MM.1S (cell line): ENCODE data around the gene COL4A3.

Experiments
- DNase-seq: peaks from one replicate; pipeline ENCODE4 v3.0.0-alpha.2; 2015
- H2AFZ ChIP-seq: fragments of 300-600 bp; sonication (generic); 2 replicates; pipeline ENCODE4 v1.6.0; 2016; ENCODE audit warnings: antibody characterized with exemption, low read length
- H3F3A ChIP-seq: fragments of 300-600 bp; sonication (generic); 2 replicates; pipeline ENCODE4 v1.6.1; 2016; ENCODE audit warnings: mild to moderate bottlenecking, antibody characterized with exemption, low read length, moderate library complexity, mixed read lengths; ENCODE audit not compliant: insufficient read depth
- H3K27ac ChIP-seq: fragments of 300-600 bp; sonication (generic); 2 replicates; pipeline ENCODE4 v1.5.1; 2016; ENCODE audit warnings: mild to moderate bottlenecking, low read length
- H3K27me3 ChIP-seq: fragments of 300-600 bp; sonication (generic); replicated peaks from 2 replicates; pipeline ENCODE4 v1.6.0; 2016; ENCODE audit warnings: low read length; ENCODE audit not compliant: insufficient read depth
- H3K36me3 ChIP-seq: fragments of 300-600 bp; sonication (generic); replicated peaks from 2 replicates; pipeline ENCODE4 v1.6.1; 2016; ENCODE audit warnings: mild to moderate bottlenecking, low read length, mixed read lengths; ENCODE audit not compliant: insufficient read depth
- H3K4me1 ChIP-seq: fragments of 300-600 bp; sonication (generic); 2 replicates; pipeline ENCODE4 v1.6.1; 2016; ENCODE audit warnings: low read length, mixed read lengths
- H3K4me2 ChIP-seq: fragments of 300-600 bp; sonication (generic); 2 replicates; pipeline ENCODE4 v1.6.0; 2016; ENCODE audit warnings: low read depth, low read length
- H3K4me3 ChIP-seq: fragments of 300-600 bp; sonication (generic); 2 replicates; pipeline ENCODE4 v1.5.1; 2016; ENCODE audit warnings: low read length, mixed read lengths
- H3K79me2 ChIP-seq: fragments of 300-600 bp; sonication (generic); 2 replicates; pipeline ENCODE4 v1.6.1; 2016; ENCODE audit warnings: mixed run types, low read length, mixed read lengths
- H3K9ac ChIP-seq: fragments of 300-600 bp; sonication (generic); 2 replicates; pipeline ENCODE4 v1.6.1; 2016; ENCODE audit warnings: low read length, mixed read lengths
- H3K9me2 ChIP-seq: fragments of 300-600 bp; sonication (generic); replicated peaks from 2 replicates; pipeline ENCODE4 v1.6.1; 2016; ENCODE audit warnings: mild to moderate bottlenecking, low read length, mixed read lengths; ENCODE audit not compliant: insufficient read depth
- H3K9me3 ChIP-seq: fragments of 300-600 bp; sonication (generic); replicated peaks from 2 replicates; pipeline ENCODE4 v1.6.1; 2016; ENCODE audit warnings: mild to moderate bottlenecking, low read length, mixed read lengths; ENCODE audit not compliant: insufficient read depth
- H4K20me1 ChIP-seq: fragments of 300-600 bp; sonication (generic); 2 replicates; pipeline ENCODE4 v1.6.1; 2016; ENCODE audit warnings: mild to moderate bottlenecking, low read length, moderate library complexity, mixed read lengths; ENCODE audit not compliant: insufficient read depth
- EZH2 ChIP-seq: fragments of 300-600 bp; sonication (generic); optimal IDR thresholded peaks from 2 replicates; pipeline ENCODE3; 2017; ENCODE audit warnings: low read depth, mild to moderate bottlenecking, antibody characterized with exemption, low read length, mixed read lengths
- EZH2phosphoT487 ChIP-seq: fragments of 300-600 bp; sonication (generic); IDR thresholded peaks from 2 replicates; pipeline ENCODE4 v1.6.1; 2018; ENCODE audit warnings: antibody characterized with exemption, low read length
- TF ChIP-seq, protein P1 (sequence below): fragments of 300-600 bp; sonication (generic); IDR thresholded peaks from 2 replicates; pipeline ENCODE4 v1.5.1; 2016; ENCODE audit warnings: antibody characterized with exemption, low read length, mixed read lengths

COL4A3 gene

GRCh38 chr2:227228061-227228667, 63.7 kb downstream of the COL4A3 start:
- Histone ChIP-seq H3K9ac (no peak overlapping the region), H4K20me1 (no peaks in the 10 kb centered on the region), H3K36me3 (no peaks in the 10 kb centered on the region), H3F3A (no peaks in the 10 kb centered on the region), H3K27me3 (no peaks in the 10 kb centered on the region), H3K27ac (no peak overlapping the region), H3K4me2 (no peak overlapping the region), H3K4me3 (no peak overlapping the region), H3K79me2 (no peaks in the 10 kb centered on the region), H3K4me1 (no peaks in the 10 kb centered on the region), H3K9me2 (no peaks in the 10 kb centered on the region), H3K9me3 (no peaks in the 10 kb centered on the region), H2AFZ (no peak overlapping the region)
- no peak for DNase-seq
- no peak for TF ChIP-seq EZH2phosphoT487
- TF ChIP-seq, protein P1, sequence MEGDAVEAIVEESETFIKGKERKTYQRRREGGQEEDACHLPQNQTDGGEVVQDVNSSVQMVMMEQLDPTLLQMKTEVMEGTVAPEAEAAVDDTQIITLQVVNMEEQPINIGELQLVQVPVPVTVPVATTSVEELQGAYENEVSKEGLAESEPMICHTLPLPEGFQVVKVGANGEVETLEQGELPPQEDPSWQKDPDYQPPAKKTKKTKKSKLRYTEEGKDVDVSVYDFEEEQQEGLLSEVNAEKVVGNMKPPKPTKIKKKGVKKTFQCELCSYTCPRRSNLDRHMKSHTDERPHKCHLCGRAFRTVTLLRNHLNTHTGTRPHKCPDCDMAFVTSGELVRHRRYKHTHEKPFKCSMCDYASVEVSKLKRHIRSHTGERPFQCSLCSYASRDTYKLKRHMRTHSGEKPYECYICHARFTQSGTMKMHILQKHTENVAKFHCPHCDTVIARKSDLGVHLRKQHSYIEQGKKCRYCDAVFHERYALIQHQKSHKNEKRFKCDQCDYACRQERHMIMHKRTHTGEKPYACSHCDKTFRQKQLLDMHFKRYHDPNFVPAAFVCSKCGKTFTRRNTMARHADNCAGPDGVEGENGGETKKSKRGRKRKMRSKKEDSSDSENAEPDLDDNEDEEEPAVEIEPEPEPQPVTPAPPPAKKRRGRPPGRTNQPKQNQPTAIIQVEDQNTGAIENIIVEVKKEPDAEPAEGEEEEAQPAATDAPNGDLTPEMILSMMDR = no peak
- TF ChIP-seq EZH2 = no peak

DNA sequence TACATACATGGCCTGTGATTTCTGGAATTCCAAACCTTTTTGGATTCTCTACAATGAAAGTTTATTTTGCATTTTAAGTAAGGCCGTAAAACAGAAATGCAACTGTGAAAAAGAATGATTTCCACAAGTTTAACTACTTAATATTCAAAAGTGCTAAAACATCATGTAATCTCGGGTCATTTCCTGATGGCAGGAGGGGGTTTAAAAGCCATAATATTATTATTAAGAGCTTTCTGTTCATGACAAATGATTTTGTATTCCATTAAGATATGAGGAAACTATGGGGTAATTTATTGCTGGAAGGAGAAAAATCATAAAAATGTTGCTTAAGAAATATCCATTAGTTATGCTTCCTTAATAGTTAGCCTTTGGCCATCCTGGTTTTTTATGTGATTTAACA, 65.7 kb downstream of the COL4A3 start:
- H3K36me3 ChIP-seq = no peaks in the 10 kb centered on the region
- H2AFZ ChIP-seq = no peak overlapping the region
- no peaks in the 10 kb centered on the region for H3K9me3 ChIP-seq
- no peaks in the 10 kb centered on the region for H3F3A ChIP-seq
- no peak for DNase-seq
- TF ChIP-seq, protein P1 = no peak
- TF ChIP-seq EZH2 = no peak
- no peak for TF ChIP-seq EZH2phosphoT487
- no peaks in the 10 kb centered on the region for H3K27me3 ChIP-seq
- no peak overlapping the region for H3K9ac ChIP-seq
- H3K4me2 ChIP-seq = no peak overlapping the region
- H3K27ac ChIP-seq = no peak overlapping the region
- no peaks in the 10 kb centered on the region for H3K79me2 ChIP-seq
- H3K9me2 ChIP-seq = no peaks in the 10 kb centered on the region
- H3K4me3 ChIP-seq = no peak overlapping the region
- H3K4me1 ChIP-seq = no peaks in the 10 kb centered on the region
- no peaks in the 10 kb centered on the region for H4K20me1 ChIP-seq

GRCh38 chr2:227234429-227234828, 70.0 kb downstream of the COL4A3 start:
- no peaks in the 10 kb centered on the region for H3K79me2 ChIP-seq
- H3K4me1 ChIP-seq = no peaks in the 10 kb centered on the region
- H3K9me3 ChIP-seq = no peaks in the 10 kb centered on the region
- H3K9ac ChIP-seq = no peak overlapping the region
- no peaks in the 10 kb centered on the region for H3K27me3 ChIP-seq
- no peak for TF ChIP-seq EZH2
- TF ChIP-seq EZH2phosphoT487 = no peak
- TF ChIP-seq, protein P1 = no peak
- no peaks in the 10 kb centered on the region for H3K36me3 ChIP-seq
- H3F3A ChIP-seq = no peaks in the 10 kb centered on the region
- H3K4me2 ChIP-seq = no peak overlapping the region
- no peak for DNase-seq
- no peak overlapping the region for H3K4me3 ChIP-seq
- no peaks in the 10 kb centered on the region for H4K20me1 ChIP-seq
- no peaks in the 10 kb centered on the region for H3K9me2 ChIP-seq
- no peak overlapping the region for H2AFZ ChIP-seq
- no peak overlapping the region for H3K27ac ChIP-seq
